GM23338 (cell line): ENCODE results near the gene SEC23A.

ENCODE experiments used
- CTCF ChIP-seq, 2 experiments: fragments of 200-600 bp in 1 of 2; sonication (generic) in 1 of 2; conservative IDR thresholded peaks; 2 replicates each; pipeline versions ENCODE4 v1.5.1 to v1.6.1; 2016 to 2017; ENCODE audit warnings: antibody characterized with exemption in 2 of 2, low read depth in 2 of 2, mild to moderate bottlenecking in 2 of 2, moderate library complexity in 1 of 2
- EZH2 ChIP-seq: fragments of 200-600 bp; sonication (generic); IDR thresholded peaks from one replicate; pipeline ENCODE4 v1.8.0; 2017; ENCODE audit warnings: antibody characterized with exemption, mild to moderate bottlenecking, low read depth; ENCODE audit not compliant: unreplicated experiment
- POLR2AphosphoS5 ChIP-seq: IDR thresholded peaks from 2 replicates; pipeline ENCODE4 v1.6.1; 2016; ENCODE audit warnings: antibody characterized with exemption, low read depth

GRCh38 chr14:39080886-39081285 is 22.1 kb downstream of the SEC23A start:
- TF ChIP-seq CTCF (conservative IDR thresholded peaks at IDR 0.05; ENCODE audit: low read depth in 2 of 2) (no peak), EZH2 (no peak), POLR2AphosphoS5 (no peak)
